OCI-M1 (cell line): ENCODE results near the gene LRRC56.
A peak's percentile ranks its signal among the peaks of the same experiment; 100 is the strongest.

Experiments used
- DNase-seq: peaks from one replicate; lab custom pipeline; 2025; lab: John Stamatoyannopoulos, UW

LRRC56 gene

DNA sequence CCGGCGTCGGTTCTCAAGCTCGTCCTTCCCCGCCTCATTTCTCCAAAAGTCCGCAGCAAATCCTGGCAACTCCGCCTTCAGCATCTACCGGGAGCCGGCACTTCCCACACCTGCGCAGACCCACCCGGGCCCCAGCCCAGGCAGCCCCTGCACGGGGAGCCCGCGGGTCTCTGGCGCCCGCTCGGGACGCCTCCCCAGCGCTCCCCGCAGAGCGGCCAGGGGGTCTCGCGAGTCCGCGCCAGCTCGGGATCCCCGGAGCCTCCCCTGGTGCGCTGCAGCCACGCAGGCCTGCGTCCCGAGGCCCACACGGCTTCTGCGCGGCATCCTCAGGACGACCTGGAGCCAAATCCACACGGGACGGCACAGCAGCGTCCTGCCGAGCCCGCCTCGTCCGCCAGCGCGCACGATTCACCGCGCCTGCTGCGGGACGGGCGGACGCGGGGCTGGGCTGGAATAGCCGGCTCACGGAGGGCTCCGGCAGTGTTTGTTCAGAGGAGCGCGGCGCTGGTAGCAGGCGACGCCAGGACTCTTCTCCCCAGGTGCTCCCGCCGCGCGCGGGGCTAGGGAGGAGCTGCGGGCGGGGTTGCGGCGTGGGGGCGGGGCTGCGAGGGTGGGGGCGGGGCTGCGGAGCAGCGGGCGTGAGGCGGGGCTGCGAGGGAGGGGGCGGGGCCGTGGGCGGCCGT, 38.1 kb downstream of the LRRC56 start:
- DNase-seq: peak; percentile 80

DNA sequence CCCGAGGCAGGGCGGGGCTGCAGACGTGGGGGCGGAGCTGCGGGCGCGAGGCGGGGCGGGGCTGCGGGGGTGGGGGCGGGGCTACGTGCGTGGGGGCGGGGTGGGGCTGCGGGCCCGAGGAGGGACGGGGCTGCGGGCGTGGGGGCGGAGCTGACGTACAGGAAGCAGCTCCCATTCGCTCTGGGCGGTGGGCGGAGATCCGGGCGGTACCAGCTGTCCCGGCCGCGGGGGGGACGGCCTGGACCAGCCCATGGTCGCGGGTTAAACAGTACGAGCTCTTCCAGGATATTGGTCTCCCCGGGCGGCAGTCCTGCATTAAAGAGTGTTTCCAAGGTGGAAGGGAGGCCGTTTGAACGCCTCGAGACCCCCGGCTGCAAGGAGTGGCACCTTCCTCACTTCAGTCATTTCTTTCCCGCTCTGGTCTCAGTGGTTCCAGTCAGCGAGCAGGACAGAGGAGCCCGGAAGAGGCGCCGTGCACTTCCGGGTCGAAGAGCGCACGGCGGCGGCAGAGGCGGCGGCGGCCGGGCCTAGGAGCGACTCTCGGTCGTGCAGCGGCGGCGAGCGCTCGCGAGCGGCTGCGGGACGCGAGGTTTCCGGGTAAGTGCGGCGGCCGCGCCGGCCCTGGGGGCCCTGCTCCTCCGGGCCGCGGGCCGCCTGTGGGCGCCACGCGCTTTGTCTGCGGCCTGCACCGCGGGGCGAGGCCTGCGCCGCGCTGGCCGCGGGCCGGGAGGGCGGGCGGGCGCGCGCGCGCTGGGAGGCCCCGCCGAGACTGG, 38.9 kb downstream of the LRRC56 start, which contains the start of gene PHRF1:
PHRF1 (plus strand) TSS at position 475 of the 773 bp plus-strand sequence. CDS start 5,043 bp downstream, outside the sequence.
- DNase-seq: peak; percentile 96

DNA sequence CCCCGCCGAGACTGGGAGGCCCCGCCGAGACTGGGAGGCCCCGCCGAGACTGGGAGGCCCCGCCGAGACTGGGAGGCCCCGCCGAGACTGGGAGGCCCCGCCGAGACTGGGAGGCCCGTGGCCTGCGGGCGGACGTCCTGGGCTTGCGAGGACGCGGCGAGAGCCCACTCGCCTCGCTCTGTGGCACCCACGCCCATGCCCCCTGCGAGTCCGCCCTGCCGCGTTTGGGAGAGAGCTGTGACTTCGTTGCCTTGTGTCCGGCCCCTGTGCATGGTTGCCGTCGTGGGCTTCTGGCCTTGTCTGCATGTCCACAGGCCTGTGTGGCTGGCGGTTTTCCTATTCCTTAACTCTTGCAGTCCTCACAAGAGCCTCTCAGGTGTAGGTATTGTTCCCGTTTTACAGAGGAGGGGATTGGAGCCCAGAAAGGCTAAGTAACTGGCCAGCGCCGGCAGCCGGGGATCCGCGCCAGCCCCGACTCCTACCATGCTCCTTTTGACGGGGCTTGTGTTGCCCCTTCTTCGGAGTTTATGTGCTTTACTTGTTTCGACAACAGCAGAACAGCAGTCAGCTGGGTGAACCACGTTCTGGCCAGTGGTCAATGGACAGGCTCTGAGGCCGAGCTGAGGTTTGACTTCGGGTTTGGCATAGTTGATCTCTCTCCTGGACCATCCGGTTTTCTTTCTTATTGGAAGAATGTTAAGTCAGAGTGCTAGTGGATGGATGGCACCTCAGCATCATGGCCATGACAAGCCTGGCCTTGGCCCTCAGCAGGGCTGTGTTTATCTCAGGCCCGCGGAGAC, 39.7 kb downstream of the LRRC56 start:
- DNase-seq: no peak

DNA sequence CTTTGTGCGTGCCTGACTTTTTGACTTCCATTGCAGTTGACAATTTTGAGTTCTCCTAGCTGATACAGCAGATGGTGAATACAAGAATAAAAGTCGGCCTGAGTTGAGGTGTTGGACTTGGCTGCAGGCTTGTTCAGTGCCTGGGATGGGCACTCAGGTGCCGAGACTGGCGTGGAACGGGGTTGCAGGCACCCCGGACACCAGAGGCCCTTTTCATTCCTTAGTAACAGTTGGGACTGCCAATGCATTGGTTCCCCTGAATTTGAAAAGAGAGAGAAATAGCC, 40.2 kb downstream of the LRRC56 start:
- DNase-seq: no peak

DNA sequence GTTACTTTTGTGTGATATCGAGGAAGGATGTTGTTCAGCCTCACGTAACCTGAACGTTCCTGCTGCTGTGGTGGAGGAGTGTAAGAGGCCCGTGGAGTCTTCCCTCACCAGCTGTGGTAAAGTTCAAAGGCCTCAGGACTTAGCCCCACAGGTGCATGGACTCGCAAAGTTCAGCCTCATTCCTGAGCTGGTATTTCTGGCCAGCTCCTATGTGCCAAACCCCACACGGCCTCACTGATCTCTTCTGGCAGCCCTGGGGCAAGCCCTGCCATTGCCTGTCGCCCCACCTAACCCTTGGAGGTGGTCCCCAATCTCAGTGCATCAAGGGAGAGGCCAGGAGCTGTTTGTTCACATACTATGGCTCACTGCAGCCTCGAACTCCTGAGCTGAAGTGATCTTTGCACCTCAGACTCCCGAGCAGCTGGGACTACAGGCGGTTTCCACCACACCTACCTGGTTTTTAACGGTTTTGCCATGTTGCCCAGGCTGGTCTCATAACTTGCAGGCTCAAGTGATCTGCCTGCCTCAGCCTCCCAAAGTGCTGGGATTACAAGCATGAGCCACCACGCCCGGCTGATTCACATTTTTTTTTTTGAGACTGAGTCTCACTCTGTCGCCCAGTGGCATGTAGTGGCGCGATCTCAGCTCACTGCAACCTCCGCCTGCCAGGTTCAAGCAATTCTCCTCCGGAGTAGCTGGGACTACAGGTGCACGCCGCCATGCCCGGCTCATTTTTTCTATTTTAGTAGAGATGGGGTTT, 41.1 kb downstream of the LRRC56 start:
- DNase-seq: no peak

DNA sequence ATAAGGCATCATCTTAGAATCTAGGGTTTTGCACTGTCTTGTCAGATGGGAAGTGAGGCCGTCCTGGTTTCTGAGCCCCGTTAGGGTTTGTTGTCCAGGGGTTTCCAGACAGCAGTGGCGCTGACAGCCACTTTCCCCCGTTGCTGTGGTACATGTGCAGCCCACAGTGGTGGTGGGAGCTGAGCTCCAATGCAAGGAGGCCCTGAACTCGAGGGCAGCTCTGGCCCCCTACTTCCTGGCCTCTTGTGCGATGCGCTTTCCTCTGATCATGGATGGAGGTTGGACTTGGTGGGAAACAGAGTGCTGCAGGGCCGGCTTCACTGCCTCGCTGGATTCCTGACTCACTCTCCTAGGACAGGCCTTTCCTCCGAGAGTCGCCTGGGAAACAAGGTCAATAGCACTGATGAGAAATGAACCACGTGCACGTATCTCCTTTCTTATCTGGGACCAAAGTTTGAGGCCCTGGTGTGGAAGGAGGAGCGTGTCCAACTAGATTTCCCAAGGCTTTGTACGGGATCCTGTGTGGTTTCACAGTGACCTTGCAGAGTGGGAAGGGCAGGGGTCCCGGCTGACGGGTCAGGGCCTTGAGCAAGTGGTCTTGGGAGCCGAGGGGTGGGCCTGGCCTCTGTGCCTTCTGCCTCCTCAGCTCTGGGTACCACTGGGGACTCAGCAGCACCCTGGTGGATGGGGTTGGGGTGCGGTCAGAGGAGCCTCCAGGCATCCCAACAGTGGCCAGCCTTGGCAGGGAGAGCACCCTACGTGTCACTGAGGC, 42.7 kb downstream of the LRRC56 start:
- no peak for DNase-seq

DNA sequence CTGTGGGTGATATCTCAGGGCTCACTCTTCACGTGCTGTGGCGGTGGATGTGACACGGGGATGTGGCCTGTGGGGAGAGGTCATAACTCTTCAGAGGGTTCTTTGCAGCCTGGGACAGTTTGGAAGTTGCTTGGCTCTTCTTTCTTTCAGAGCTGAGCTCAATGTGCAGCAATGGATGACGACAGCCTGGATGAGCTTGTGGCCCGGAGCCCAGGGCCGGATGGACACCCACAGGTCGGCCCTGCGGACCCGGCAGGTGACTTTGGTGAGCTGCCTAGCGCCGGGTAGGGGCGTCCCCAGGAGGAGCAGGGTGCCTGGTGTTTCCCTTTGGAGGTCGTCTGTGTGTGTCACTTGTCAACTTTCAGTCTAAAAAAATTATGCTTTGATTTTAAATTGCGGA, 44.0 kb downstream of the LRRC56 start:
- DNase-seq: no peak

DNA sequence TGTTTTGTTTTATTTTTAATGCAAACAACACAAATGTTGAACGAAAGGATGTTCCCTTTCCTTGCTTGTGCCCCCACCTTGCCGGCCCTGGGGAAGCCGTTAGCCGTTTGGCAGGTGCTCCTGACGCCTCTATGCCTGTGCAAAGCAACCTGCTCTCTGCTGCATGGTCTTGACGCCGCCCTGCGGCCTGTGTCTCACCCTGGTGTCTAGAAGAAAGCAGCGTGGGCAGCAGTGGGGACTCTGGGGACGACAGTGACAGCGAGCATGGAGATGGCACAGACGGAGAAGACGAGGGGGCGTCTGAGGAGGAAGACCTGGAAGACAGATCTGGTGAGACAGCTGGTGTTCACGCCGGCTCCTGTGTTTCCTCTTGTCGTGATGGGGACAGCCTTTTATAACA, 44.4 kb downstream of the LRRC56 start:
- no peak for DNase-seq

DNA sequence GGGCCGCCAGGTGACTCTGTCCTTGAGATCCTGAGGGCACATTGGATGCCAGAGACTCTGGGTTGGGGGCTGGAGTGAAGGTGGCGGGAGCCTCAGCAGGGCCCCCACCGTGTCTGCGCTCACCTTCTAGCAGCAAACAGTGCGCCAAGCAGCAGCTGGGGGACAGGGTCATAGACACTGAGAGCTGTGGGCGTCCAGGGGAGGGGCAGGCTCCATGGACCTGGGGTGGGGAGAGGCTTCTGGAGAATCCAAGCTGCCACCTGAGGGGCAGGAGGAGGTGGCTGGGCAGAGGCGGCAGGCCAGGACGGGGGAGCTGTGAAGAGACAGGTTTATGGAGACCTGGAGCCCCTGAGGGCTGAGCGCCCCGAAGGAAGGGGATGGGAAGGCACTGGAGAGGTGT, 47.0 kb downstream of the LRRC56 start:
- no peak for DNase-seq

DNA sequence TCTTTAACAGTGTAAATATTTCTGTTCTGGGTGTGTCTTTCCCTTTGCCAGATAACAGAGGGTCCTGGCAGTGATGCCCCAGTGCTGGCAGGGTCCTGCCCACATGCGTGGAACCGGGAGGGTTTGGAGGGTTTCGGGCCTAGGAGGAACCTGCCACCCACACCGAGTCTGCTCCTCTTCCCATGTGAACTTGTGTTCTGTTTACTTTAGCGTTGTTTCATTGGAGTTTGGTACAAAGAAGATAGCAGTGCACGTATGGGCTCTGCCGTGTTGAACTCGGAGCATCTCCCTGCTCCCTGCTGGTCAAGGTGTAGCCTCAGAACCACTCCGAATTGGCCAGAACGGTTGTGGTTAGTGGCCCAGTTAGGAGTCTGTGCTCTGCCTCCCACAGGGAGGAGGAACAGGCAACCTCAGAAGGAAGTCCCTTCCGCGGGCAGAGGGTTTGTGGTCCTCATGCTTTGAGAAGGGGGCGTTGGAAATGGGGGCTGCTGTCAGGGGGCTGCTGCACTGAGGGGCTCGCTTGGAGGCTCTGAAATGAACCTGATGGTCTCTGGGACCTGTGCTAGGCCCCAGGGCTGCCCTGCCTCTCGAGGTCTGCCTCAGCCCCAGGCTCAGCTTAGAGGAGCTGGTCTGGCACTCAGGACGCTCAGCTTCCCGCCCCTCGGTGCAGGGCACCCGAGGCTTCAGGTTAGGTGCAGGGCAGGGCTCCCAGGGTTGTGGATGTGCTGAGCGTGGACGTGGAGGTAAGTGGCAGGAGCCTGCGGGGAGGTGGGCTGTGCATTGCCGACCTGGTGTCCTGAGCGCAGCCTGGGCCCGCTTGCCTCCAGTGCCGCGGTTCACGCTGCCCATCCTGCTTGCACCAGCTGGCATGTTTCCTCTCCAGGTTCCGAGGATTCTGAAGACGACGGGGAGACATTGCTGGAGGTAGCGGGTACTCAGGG, 49.3 kb downstream of the LRRC56 start:
- DNase-seq: no peak

DNA sequence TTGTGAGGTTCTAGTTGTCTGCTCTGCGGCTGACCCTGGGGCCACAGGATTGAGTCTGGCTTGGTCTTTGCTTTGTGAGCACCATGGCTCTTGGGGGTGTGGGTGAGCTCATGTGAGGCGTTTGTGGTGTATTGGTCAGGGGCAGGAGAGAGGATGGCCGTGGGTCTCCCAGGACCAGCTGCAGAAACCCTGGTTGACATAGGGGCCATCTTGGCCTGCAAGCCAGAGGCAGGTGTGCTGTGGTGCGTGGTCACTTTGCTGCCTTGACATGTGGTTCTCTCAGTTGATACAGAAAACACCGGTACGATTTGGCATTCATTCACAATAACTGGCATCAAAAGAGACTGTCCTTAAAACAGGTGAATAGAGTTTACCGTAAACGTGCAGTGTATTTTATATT, 50.2 kb downstream of the LRRC56 start:
- DNase-seq: no peak

DNA sequence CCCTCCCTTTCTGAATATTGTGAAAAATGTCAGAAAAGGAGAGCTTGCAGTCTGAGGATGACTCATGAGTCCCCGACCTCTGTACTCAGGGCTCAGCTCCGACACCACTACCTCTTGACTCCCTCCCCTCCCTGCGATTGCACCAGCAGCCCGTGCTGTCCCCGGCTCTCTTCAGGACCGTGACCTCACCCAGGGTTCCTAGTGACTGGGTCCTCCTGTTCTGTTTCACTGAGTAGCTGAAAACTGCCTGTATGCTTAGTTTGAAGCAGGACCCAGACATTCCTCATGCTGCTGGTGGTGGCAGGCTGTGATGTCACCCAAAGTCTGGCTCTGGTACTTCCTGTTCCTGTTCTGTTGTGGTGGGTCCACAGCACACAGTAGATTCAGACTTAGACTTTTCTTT, 50.7 kb downstream of the LRRC56 start:
- no peak for DNase-seq

DNA sequence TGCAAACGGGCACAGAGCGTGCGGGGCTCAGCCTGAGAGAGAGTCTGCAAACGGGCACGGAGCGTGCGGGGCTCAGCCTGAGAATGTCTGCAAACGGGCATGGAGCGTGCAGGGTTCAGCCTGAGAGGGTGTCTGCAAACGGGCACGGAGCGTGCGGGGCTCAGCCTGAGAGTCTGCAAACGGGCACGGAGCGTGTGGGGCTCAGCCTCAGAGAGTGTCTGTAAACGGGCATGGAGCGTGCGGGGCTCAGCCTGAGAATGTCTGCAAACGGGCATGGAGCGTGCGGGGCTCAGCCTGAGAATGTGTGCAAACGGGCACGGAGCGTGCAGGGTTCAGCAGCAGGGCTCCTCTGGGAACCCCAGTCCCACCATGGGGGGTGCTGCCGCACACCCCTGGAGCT, 52.5 kb downstream of the LRRC56 start:
- DNase-seq: no peak

DNA sequence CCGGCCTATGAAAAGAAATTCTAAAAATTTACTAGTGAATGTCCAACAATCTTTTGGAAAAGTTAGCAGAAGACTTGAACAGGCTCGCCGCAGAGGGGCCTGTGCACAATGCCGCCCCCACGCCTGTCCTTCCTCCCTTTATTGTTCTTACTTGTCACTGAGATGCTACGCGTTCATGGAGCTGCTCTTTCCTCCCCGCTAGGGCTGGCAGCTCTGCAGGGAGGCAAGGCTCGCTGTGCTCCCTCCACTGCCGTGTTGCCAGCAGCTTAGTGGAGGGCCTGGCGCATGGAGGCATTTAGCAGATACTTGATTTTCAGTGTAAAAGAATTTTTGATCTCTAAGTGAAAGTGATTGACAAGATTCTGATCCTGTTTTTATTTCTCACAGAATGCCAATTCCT, 53.7 kb downstream of the LRRC56 start:
- DNase-seq: no peak

DNA sequence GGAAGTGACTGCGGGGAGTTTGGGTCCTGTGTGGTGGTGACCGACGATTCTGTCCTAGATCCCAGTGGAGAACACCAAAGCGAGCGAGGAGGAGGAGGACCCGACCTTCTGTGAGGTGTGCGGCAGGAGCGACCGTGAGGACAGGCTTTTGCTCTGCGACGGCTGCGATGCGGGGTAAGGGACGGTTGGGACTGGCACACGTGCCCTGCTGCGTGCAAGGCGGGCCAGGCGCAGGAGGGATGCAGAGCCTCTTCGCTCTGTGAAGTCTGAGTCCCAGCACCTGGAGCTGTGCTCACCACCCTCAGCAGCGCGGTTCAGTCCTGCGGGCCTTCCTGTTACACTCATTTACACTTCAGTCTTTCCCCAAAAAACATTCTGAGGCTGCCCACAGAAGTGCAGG, 55.2 kb downstream of the LRRC56 start:
- no peak for DNase-seq

DNA sequence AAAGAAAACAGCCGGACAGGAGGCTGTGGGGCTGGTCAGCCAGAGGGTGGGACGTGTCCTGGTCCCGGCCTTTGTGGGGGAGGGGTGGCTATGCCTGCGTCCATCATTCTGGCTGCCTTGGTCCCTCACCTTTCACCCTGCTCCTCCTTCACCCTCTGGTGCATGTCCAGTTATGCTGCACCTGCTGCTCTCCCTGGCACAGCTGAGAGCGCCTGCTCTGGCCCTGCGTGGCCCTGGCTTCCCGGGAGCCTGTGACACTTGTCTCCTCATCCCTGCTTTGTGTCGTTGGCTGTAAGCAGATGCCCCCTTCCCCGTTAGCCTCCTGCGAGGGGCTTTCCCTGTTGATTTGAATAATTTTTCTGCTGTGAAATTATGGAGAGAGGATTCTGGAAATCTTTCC, 55.6 kb downstream of the LRRC56 start:
- no peak for DNase-seq

DNA sequence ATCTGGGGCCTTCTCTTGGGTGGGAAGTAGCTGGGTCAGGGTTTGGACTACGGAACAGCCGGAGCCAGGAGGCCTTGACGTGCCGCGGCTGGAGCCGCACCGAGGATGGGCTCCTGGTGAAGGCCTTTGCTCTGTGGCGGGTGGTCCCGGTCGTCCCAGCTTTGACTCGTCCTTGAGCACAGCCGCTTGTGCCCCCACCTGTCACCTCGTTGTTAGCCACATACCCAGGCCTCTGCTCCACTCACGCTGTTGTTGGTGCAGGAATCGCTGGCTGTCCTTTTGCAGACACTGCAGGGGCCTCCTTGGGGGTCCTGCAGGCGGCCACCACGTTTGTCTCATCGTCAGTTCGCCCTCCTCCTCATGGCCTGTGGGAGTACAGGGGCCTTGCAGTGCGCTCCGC, 56.0 kb downstream of the LRRC56 start:
- no peak for DNase-seq

DNA sequence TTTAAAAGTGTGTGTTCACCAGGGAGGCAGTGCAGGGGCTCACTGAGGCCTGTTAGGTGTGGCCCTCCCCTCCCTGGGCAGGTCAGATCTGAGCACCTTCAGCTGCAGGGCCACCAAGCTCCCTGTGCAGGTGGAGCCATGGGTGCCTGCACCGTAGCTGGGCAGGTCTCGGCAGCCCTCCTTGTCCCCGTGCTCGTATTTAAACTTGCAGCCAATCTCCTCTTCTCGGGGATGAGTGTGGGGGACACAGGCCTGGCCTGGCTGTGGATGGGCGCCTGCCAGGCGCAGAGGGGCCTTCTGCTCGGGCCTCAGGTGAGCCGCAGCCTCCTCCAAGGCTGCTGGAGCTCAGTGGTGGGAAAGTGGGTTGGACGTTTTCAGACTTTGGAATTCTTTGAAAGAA, 58.1 kb downstream of the LRRC56 start:
- DNase-seq: no peak

DNA sequence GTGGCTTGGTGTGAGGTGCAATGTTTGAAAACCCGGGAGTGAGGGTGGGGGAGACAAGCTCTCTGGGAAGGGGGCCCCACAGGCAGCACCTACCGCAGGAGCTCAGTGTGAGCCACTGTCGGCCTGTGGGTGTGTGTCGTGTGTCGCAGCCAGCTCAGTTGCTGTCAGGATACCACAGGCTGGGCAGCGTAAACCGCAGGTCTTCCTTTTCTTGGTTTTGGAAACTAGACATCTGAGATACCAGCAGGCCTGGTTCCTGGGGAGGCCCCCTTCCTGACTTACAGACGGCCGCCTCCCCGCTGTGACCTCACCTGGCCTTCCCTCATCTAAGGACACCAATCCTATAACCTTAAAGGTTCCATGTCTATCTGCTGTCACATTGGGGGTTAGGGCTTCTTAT, 59.0 kb downstream of the LRRC56 start:
- DNase-seq: no peak

DNA sequence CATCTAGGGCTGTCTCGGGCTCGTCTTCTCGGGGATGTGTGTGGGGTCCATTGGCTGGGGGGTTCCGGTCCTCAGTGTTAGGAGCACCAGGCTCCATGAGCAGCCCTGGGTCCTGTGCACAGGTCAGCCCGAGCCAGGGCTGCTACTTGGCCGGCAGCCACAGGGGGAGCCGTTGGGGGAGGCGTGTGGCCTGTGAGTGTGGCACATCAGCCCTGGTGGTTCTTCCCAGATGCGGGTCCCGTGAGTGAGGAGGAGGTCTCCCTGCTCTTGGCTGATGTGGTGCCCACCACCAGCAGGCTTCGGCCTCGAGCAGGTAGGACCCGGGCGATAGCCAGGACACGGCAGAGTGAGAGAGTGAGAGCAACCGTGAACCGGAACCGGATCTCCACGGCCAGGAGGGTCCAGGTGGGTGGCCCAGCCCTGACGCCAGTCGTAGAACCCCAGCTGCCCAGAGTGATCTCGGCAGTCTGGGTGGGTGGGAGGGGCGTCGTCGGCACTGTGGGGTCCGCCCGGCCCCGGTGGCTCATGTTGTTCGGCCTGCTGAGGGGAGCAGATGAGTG, 59.9 kb downstream of the LRRC56 start:
- no peak for DNase-seq
